Trophoblast cell (in vitro differentiated cells and primary cell): ENCODE data around the gene SSR2.
A peak's percentile ranks its signal among the peaks of the same experiment; 100 is the strongest.

ENCODE experiments used
- DNase-seq, 2 donors: peaks; one replicate each; pipeline ENCODE4 v3.0.0-alpha.2; 2016
- H2AFZ ChIP-seq: 2 replicates; pipeline ENCODE4 v1.6.1; 2013; ENCODE audit warnings: low read length, moderate library complexity, mild to moderate bottlenecking; ENCODE audit not compliant: insufficient read depth, poor library complexity
- H2AK5ac ChIP-seq: 2 replicates; pipeline ENCODE4 v1.6.1; 2013; ENCODE audit warnings: mild to moderate bottlenecking, low read length
- H2BK120ac ChIP-seq: 2 replicates; pipeline ENCODE4 v1.6.1; 2013; ENCODE audit warnings: low read length, mild to moderate bottlenecking, moderate library complexity; ENCODE audit not compliant: insufficient read depth, poor library complexity
- H2BK12ac ChIP-seq: 2 replicates; pipeline ENCODE4 v1.6.1; 2013; ENCODE audit warnings: mild to moderate bottlenecking, low read length, moderate library complexity
- H2BK5ac ChIP-seq: 2 replicates; pipeline ENCODE4 v1.6.1; 2013; ENCODE audit warnings: low read length, low read depth, moderate library complexity, mild to moderate bottlenecking; ENCODE audit not compliant: poor library complexity
- H3K14ac ChIP-seq: 2 replicates; pipeline ENCODE4 v1.6.1; 2013; ENCODE audit warnings: mild to moderate bottlenecking, low read length
- H3K18ac ChIP-seq: 2 replicates; pipeline ENCODE4 v1.6.1; 2013; ENCODE audit warnings: mild to moderate bottlenecking, low read length
- H3K23ac ChIP-seq: 2 replicates; pipeline ENCODE4 v1.6.1; 2013; ENCODE audit warnings: low read length
- H3K27ac ChIP-seq: 2 replicates; pipeline ENCODE4 v1.5.1; 2013; ENCODE audit warnings: low read depth, mild to moderate bottlenecking, inconsistent platforms, low read length, moderate library complexity
- H3K27me3 ChIP-seq: 2 replicates; pipeline ENCODE4 v1.6.1; 2013; ENCODE audit warnings: inconsistent platforms, mild to moderate bottlenecking, low read length, moderate library complexity; ENCODE audit not compliant: insufficient read depth
- H3K36me3 ChIP-seq, 2 experiments: 1 replicate in 1 of 2; 2 replicates in 1 of 2; pipeline ENCODE4 v1.6.1; 2013; ENCODE audit warnings: low read length in 2 of 2, mild to moderate bottlenecking in 2 of 2, moderate library complexity in 1 of 2; ENCODE audit not compliant: insufficient read depth in 2 of 2, control insufficient read depth in 1 of 2
- H3K4ac ChIP-seq: 2 replicates; pipeline ENCODE4 v1.6.1; 2013; ENCODE audit warnings: low read depth, mild to moderate bottlenecking, low read length, moderate library complexity
- H3K4me1 ChIP-seq, 2 experiments: 1 replicate in 1 of 2; 2 replicates in 1 of 2; pipeline ENCODE4 v1.6.1; 2013; ENCODE audit warnings: low read length in 2 of 2, mild to moderate bottlenecking in 2 of 2, moderate library complexity in 1 of 2; ENCODE audit not compliant: insufficient read depth in 2 of 2, control insufficient read depth in 1 of 2
- H3K4me2 ChIP-seq: 2 replicates; pipeline ENCODE4 v1.6.1; 2013; ENCODE audit warnings: inconsistent platforms, mild to moderate bottlenecking, low read length, moderate library complexity
- H3K4me3 ChIP-seq: 2 replicates; pipeline ENCODE4 v1.5.1; 2013; ENCODE audit warnings: mild to moderate bottlenecking, low read depth, low read length, inconsistent platforms
- H3K79me1 ChIP-seq: one replicate; pipeline ENCODE4 v1.6.1; 2013; ENCODE audit warnings: low read length
- H3K79me2 ChIP-seq: 2 replicates; pipeline ENCODE4 v1.6.1; 2013; ENCODE audit warnings: low read length, mild to moderate bottlenecking; ENCODE audit not compliant: control insufficient read depth, insufficient read depth, poor library complexity
- H3K9ac ChIP-seq: 2 replicates; pipeline ENCODE4 v1.6.1; 2013; ENCODE audit warnings: mild to moderate bottlenecking, low read length
- H3K9me3 ChIP-seq: 2 replicates; pipeline ENCODE4 v1.6.1; 2013; ENCODE audit warnings: low read depth, mild to moderate bottlenecking, control low read depth, inconsistent platforms, low read length; ENCODE audit not compliant: insufficient read depth
- H4K12ac ChIP-seq: 2 replicates; pipeline ENCODE4 v1.6.1; 2013; ENCODE audit warnings: low read depth, mild to moderate bottlenecking, low read length, moderate library complexity
- H4K8ac ChIP-seq: 2 replicates; pipeline ENCODE4 v1.6.1; 2013; ENCODE audit warnings: low read depth, mild to moderate bottlenecking, low read length, moderate library complexity
- H4K91ac ChIP-seq: one replicate; pipeline ENCODE4 v1.6.1; 2013; ENCODE audit warnings: low read depth, mild to moderate bottlenecking, low read length, moderate library complexity
- WGBS: extraction: QIAGEN DNeasy Blood & Tissue Kit; methylation state at CpG from one replicate; pipeline ENCODE4 v1.1.7; 2013; ENCODE audit warnings: missing lambda C conversion rate; ENCODE audit not compliant: insufficient read length, insufficient coverage; ENCODE audit errors: extremely low coverage; 5-methylcytosine and 5-hydroxymethylcytosine counted together

SSR2 gene

DNA sequence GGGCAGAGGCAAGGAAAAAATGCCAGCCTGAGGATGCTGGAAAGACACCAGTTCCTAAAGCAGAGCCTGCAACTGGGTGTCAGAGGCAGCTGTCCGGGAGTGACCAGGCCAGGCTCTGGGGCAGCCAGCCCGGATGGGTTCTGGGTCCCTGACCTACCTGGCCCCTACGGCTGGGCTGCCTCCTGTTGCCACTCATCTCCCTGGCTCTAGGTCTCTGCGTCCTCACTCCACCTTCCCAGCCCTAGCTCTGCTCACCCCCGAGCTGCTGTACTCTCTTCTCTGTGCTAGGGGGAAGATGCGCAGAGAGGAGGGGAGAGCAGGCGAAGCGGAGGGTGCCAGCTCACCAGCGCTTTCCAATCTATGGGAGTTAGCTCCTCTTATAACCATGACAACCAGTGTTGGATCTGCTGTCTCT lies 51.4 kb downstream of the SSR2 start:
- no peak overlapping the region for H4K8ac ChIP-seq
- no peak overlapping the region for H4K91ac ChIP-seq

DNA sequence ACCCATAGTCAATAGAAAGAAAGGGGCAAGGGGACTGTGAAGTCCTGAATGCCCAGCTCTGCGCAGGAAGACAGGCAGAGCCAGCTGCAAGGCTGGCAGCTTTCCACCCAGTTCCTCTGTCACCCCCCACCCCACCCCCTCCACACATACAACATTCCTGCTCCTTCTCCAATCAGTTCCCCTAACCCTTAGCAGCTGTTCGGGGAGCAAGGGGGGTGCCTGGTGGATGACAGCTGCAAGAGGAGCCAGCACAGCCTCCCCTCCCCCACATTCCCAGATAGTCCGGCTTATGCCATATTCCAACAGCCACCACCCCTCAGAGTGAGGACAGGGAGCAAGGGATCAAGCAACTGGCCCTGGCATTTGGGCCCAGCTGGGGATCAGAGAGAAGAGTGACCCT lies 52.1 kb downstream of the SSR2 start:
- Histone ChIP-seq H3K27ac (no peak overlapping the region), H2BK120ac (no peak overlapping the region), H3K14ac (no peak overlapping the region), H2BK12ac (no peak overlapping the region), H2AFZ (no peak overlapping the region), H2BK5ac (no peak overlapping the region), H2AK5ac (no peak overlapping the region), H3K23ac (no peak overlapping the region), H3K18ac (no peak overlapping the region), H3K9me3 (no peaks in the 10 kb centered on the region), H3K4ac (no peak overlapping the region), H3K4me1 (peaks cover 0 to 4% of the 10 kb centered on the region in 2 experiments), H3K79me2 (peaks cover 4% of the 10 kb centered on the region), H3K36me3 (peaks cover 51 to 54% of the 10 kb centered on the region in 2 experiments), H3K27me3 (no peaks in the 10 kb centered on the region), H4K91ac (no peak overlapping the region), H4K12ac (no peak overlapping the region), H3K4me2 (no peak overlapping the region), H4K8ac (no peak overlapping the region), H3K79me1 (no peaks in the 10 kb centered on the region), H3K9ac (no peak overlapping the region), H3K4me3 (no peak overlapping the region)
- DNase-seq, result no peak
- no CpG with 5 or more reads among the region's 3 CpGs for WGBS

More for the DNA sequence above, 51.4 kb downstream of the SSR2 start:
- no CpG with 5 or more reads among the region's 9 CpGs for WGBS
- H3K4me3 ChIP-seq, result no peak overlapping the region
- H3K9me3 ChIP-seq, result no peaks in the 10 kb centered on the region
- no peaks in the 10 kb centered on the region for H3K79me1 ChIP-seq
- no peak overlapping the region for H2BK120ac ChIP-seq
- no peak for DNase-seq
- H3K79me2 ChIP-seq, result peaks cover 7% of the 10 kb centered on the region
- peaks cover 53% of the 10 kb centered on the region in 2 experiments for H3K36me3 ChIP-seq
- H3K23ac ChIP-seq, result no peak overlapping the region
- H3K4me2 ChIP-seq, result no peak overlapping the region
- no peak overlapping the region for H2BK12ac ChIP-seq
- no peak overlapping the region for H3K4ac ChIP-seq
- no peak overlapping the region for H3K27ac ChIP-seq
- no peak overlapping the region for H4K12ac ChIP-seq
- no peak overlapping the region for H2AK5ac ChIP-seq
- peaks cover 0 to 4% of the 10 kb centered on the region in 2 experiments for H3K4me1 ChIP-seq
- no peak overlapping the region for H2BK5ac ChIP-seq
- no peak overlapping the region for H2AFZ ChIP-seq
- no peak overlapping the region for H3K14ac ChIP-seq
- no peaks in the 10 kb centered on the region for H3K27me3 ChIP-seq
- H3K9ac ChIP-seq, result no peak overlapping the region
- H3K18ac ChIP-seq, result peak overlapping the region; percentile 37

DNA sequence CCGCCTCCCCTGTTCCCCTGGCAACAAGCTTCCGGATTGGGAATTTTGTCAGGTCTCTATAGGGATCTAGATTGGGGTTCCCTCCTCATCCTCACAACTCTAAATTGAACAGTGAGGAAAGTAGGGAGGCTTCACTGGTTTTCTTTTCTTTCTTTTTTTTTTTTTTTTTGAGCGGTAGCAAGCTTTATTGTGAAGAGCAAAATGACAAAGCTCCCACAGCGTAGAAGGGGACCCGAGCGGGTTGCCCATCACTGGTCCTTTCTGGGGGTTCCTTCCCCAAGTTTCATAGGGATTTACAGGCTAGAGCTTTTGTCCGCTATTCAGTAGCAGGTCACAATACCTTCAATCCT lies 52.7 kb downstream of the SSR2 start:
- Histone ChIP-seq H3K18ac (no peak overlapping the region), H3K27ac (no peak overlapping the region), H3K4me2 (no peak overlapping the region), H3K4me1 (peaks cover 0 to 4% of the 10 kb centered on the region in 2 experiments), H3K79me1 (no peaks in the 10 kb centered on the region), H3K36me3 (peaks cover 52 to 54% of the 10 kb centered on the region in 2 experiments), H2BK12ac (no peak overlapping the region), H3K79me2 (peaks cover 4% of the 10 kb centered on the region), H3K23ac (no peak overlapping the region), H2AFZ (no peak overlapping the region), H3K27me3 (no peaks in the 10 kb centered on the region), H3K4me3 (no peak overlapping the region), H2BK5ac (no peak overlapping the region), H3K4ac (no peak overlapping the region), H2BK120ac (no peak overlapping the region), H4K91ac (no peak overlapping the region), H4K12ac (no peak overlapping the region), H2AK5ac (no peak overlapping the region), H4K8ac (no peak overlapping the region), H3K9me3 (no peaks in the 10 kb centered on the region), H3K14ac (no peak overlapping the region), H3K9ac (no peak overlapping the region)
- WGBS, result no CpG with 5 or more reads among the region's 7 CpGs
- no peak for DNase-seq

DNA sequence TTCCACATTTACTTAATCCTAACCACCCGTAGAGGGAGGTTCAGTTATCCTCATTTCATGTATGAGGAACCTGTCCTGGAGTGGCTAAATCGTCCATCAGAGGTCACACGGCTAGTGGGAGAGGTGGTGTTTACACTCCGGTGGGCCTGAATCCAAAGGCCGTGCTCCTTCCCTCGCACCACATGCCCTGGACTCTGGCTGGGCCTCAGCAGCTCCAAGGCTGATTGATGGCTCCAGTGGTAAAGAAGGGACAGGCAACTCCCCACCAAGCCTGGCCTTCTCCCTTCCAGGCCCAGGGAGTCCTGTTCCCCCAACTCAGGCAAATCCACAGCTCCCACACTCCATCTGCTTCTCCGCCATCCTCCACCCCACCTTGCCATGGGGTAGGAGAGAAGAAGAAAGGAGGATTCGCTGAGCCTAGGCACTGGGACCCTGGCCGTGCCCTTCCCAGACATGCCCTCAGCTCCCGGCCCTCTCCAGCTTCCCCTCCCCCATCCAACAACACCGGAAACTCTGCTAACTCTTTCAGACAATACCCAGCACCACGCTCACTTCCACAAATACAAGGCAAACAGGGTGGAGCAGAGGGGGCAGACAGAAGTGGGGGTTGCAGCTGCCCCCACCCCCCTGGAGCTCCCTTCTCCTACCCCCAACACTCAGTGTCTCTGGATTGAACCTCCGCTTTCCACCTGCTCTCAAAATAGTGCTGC lies 53.3 kb downstream of the SSR2 start:
- DNase-seq, result no peak
- peaks cover 58 to 60% of the 10 kb centered on the region in 2 experiments for H3K36me3 ChIP-seq

More for the DNA sequence above, 53.3 kb downstream of the SSR2 start:
- no peaks in the 10 kb centered on the region for H3K9me3 ChIP-seq
- peak overlapping the region; percentile 25 for H4K91ac ChIP-seq
- no peak overlapping the region for H4K12ac ChIP-seq
- no peak overlapping the region for H3K9ac ChIP-seq
- no peak overlapping the region for H4K8ac ChIP-seq
- no peak overlapping the region for H2BK5ac ChIP-seq
- H3K4me1 ChIP-seq, result peaks cover 0 to 4% of the 10 kb centered on the region in 2 experiments
- H3K79me1 ChIP-seq, result no peaks in the 10 kb centered on the region
- H3K14ac ChIP-seq, result no peak overlapping the region
- no peak overlapping the region for H2AK5ac ChIP-seq
- H3K79me2 ChIP-seq, result peaks cover 4% of the 10 kb centered on the region
- H3K4me2 ChIP-seq, result no peak overlapping the region
- H3K4me3 ChIP-seq, result no peak overlapping the region
- no peak overlapping the region for H2BK120ac ChIP-seq
- H3K23ac ChIP-seq, result no peak overlapping the region
- no peak overlapping the region for H3K27ac ChIP-seq
- no peak overlapping the region for H2AFZ ChIP-seq
- no peak overlapping the region for H2BK12ac ChIP-seq
- no CpG with 5 or more reads among the region's 13 CpGs for WGBS
- H3K4ac ChIP-seq, result no peak overlapping the region
- peak overlapping the region; percentile 41 for H3K18ac ChIP-seq
- H3K27me3 ChIP-seq, result no peaks in the 10 kb centered on the region
